Subcutaneous adipose tissue (tissue), 4 donors: ENCODE results near the gene MYH11. TPM values are rescaled to one million over a fixed set of nuclear protein-coding genes. Genes with fewer than 3 reads are reported as not detected.

Experiments used
- total RNA-seq, 4 donors: library from RNA; depleted of rRNA; stranded (reverse); fragments of >200 nt; gene quantifications; one replicate each; pipeline ENCODE4 v1.1.0, GENCODE V29; 2016
- TF ChIP-seq, protein P1 (sequence below): fragments of 450-650 bp; IDR thresholded peaks from one replicate; pipeline ENCODE4 v1.5.1; 2016; ENCODE audit warnings: low read depth, mild to moderate bottlenecking, control low read depth, antibody characterized with exemption, moderate library complexity

MYH11 gene
- total RNA-seq, 4 donors from 2014 or later: 9.5 to 43.7 (median 23.0) TPM

DNA sequence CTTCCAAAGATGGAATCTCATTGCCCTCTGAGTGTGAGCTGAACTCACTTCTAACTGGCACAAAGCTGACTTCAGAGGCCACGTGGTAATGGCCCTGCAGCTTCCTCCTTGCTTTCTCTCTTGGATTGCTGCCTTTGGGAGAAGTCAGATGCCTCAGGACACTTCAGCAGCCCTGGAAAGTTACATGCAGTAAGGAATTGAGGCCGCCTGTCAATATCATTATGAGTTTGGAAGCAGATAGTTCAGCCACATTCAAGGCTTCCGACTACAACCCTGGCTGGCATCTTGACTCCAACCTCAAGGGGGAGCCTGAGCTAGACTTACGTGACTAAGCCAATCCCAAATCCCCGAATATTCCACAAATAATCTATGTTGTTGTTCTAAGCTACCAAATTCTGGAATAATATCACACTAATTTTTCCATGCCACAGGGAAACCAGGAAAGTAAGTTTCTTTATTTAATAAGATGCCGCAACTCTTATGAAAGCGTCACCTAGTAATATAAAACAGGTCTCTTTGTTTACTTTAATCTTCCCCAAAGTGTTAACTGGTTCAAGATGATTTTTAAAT, 18.0 kb upstream of the MYH11 start:
- TF ChIP-seq, protein P1, sequence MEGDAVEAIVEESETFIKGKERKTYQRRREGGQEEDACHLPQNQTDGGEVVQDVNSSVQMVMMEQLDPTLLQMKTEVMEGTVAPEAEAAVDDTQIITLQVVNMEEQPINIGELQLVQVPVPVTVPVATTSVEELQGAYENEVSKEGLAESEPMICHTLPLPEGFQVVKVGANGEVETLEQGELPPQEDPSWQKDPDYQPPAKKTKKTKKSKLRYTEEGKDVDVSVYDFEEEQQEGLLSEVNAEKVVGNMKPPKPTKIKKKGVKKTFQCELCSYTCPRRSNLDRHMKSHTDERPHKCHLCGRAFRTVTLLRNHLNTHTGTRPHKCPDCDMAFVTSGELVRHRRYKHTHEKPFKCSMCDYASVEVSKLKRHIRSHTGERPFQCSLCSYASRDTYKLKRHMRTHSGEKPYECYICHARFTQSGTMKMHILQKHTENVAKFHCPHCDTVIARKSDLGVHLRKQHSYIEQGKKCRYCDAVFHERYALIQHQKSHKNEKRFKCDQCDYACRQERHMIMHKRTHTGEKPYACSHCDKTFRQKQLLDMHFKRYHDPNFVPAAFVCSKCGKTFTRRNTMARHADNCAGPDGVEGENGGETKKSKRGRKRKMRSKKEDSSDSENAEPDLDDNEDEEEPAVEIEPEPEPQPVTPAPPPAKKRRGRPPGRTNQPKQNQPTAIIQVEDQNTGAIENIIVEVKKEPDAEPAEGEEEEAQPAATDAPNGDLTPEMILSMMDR: no peak

DNA sequence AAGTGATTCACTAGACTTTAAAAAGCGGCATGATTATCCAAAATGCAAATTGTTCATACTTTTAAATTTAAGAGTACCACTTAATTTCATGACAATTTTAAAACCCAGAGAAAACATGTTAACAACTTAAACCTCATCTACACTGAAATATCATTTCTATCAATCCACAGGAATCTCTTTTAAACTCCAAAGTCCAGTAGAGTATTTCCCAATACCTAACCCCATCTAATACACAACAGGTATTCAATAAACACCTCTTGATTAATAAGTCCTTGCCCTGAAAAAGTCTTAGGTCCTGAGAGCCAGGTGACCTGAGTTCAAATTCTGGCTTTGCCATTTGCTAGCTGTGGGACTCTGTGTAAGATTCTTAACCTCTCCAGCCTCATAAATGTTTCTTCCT, 16.9 kb upstream of the MYH11 start:
- TF ChIP-seq, protein P1: no peak

DNA sequence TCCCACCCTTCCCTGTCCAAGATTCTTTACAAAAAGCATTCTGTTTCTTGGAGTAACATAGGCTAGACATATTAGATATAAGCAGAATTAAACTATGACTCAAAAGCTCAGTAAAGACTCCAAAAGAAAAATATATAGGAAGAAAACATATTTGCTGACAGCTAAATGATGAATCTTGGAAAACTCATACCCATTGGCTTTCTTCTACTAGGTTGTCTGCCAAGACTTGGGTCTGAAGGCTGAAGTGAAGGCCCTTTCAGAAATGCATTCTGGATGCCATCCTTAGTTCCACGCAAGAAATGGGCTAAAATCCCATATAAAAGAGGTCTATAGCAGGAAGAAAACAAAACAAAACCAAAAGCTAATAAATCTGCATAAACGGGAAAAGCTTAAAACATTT, 16.5 kb upstream of the MYH11 start:
- TF ChIP-seq, protein P1: no peak

DNA sequence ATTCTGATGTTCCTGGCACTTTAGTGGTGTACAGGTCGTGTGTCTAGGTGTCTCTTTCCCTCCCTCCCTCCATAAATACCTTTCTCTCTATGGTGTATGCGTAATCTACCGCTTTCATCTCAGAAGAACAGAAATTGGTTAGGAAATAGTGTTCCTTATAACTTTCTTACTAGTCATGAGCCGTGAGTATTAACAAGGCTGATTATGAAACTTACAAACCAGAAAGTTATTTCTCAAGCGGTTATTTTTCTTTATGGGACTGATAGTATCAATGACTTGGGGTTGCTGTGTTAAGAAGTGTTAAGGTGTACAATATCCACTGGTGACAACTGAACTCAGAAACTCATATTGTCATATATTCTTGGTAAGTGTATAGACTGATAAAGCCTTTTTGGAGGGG, 13.2 kb upstream of the MYH11 start:
- TF ChIP-seq, protein P1: no peak

DNA sequence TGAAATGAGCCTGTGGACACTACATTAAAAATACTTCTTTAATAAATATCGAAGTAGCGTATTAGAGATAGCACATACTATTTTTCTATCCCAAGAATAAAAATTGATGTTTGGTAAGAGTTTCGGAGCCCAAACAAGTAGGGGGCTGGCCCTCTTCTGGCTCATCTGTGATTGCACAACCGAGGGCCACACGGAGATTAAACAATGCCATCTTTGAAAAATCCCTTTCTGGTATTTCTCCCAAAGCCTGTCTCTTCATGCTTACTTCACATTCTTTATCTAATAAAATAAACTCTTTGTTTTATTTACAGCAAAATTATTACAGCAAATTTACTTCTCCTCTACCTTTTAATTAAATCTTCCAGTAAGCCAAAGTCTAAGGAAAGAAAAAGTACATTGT, 9.6 kb upstream of the MYH11 start:
- TF ChIP-seq, protein P1: no peak

DNA sequence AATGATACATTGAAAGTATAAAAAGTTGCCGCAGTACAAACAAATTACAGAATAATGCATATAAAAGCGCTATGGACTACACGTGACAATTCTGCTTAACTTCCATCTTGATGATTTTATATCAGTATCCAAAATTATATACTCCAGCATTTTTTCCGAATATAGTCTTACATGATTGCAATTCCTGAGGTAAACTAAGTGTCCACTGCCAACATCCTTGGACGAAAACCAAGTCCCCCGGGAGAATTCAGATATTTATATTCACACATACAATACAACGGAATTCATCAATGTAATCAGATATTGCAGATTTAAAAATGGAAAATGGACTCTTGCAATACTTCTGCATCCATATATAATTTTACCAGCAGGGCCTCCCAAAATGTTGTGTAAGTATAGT, 8.9 kb upstream of the MYH11 start:
- TF ChIP-seq, protein P1: no peak

DNA sequence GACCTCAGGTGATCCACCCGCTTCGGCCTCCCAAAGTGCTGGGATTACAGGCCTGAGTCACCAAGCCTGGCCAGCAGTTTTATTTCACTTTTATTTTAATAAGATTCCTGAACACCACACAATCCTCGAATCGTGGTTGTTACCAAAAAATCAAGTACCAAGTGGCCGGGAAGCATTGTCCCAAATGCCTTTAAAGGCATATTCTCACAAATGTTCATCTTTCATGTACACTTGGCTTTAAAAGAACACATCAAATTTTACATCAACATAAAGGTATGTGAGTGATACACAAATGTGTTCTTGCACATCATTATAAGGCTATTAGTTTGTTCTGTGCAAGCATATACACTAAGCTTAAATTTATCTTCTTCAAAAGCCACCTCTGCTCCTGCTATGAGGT, 8.1 kb upstream of the MYH11 start:
- TF ChIP-seq, protein P1: no peak
